Heart right ventricle (tissue), 16 donors: ENCODE data around the gene INPP5A. TPM values are rescaled to one million over a fixed set of nuclear protein-coding genes. Genes with fewer than 3 reads are reported as not detected.
A peak's percentile ranks its signal among the peaks of the same experiment; 100 is the strongest.
"Not testable (repeated sequence)": the region's sequence is repeated elsewhere in the genome, so short reads cannot be mapped to it uniquely, and the experiment has no call there.

Experiments used
- ATAC-seq, 8 donors: fragments of 200-7000 bp; cut with Tn5 transposase; one replicate each; pipeline ENCODE4 v1.9.1; 2020; ENCODE audit warnings: mild to moderate bottlenecking in 8 of 8, moderate library complexity in 8 of 8, moderate number of reproducible peaks in 1 of 8
- DNase-seq, 2 donors: peaks; one replicate each; pipeline ENCODE4 v3.0.0-alpha.2; 2020
- H3K27ac ChIP-seq, 10 donors: fragments of 200-600 bp; sonication (generic) in 2 of 10; one replicate each; pipeline versions ENCODE4 v1.5.0 to v1.8.0; 2020 to 2022; ENCODE audit warnings: mild to moderate bottlenecking in 3 of 10
- H3K27me3 ChIP-seq, 7 donors: fragments of 200-600 bp; one replicate each; pipeline ENCODE4 v1.8.0; 2021 to 2022; ENCODE audit warnings: mild to moderate bottlenecking in 2 of 7
- H3K36me3 ChIP-seq, 9 donors: fragments of 200-600 bp; sonication (generic) in 1 of 9; one replicate each; pipeline versions ENCODE4 v1.5.0 to v1.8.0; 2020 to 2022; ENCODE audit warnings: mild to moderate bottlenecking in 2 of 9
- H3K4me1 ChIP-seq, 9 donors: fragments of 200-600 bp; sonication (generic) in 1 of 9; one replicate each; pipeline versions ENCODE4 v1.5.0 to v1.8.0; 2020 to 2022; ENCODE audit warnings: mild to moderate bottlenecking in 4 of 9
- H3K4me3 ChIP-seq, 10 donors: fragments of 200-600 bp; sonication (generic) in 2 of 10; one replicate each; pipeline versions ENCODE4 v1.5.0 to v1.8.0; 2020 to 2022; ENCODE audit warnings: mild to moderate bottlenecking in 7 of 10, moderate library complexity in 2 of 10
- H3K9me3 ChIP-seq, 11 donors: fragments of 200-600 bp in 10 of 11; sonication (generic) in 2 of 11; one replicate each; pipeline versions ENCODE4 v1.5.0 to v1.8.0; 2013 to 2022; ENCODE audit warnings: mild to moderate bottlenecking in 2 of 11, control low read depth in 1 of 11, moderate library complexity in 1 of 11
- CTCF ChIP-seq, 9 donors: fragments of 200-600 bp; sonication (generic) in 2 of 9; IDR thresholded peaks; one replicate each; pipeline versions ENCODE4 v1.5.0 to v1.8.0; 2021 to 2022; ENCODE audit warnings: antibody characterized with exemption in 9 of 9, mild to moderate bottlenecking in 5 of 9, moderate library complexity in 1 of 9
- WGBS, 2 donors: extraction: QIAGEN DNeasy Blood & Tissue Kit; methylation state at CpG; one replicate each; pipeline ENCODE4 v1.1.7; 2013; ENCODE audit warnings: inconsistent platforms in 1 of 2; 5-methylcytosine and 5-hydroxymethylcytosine counted together
- intact Hi-C, 10 donors: fragments of 100-400 bp; cut with DNase I; formaldehyde crosslinking; loops; one replicate each; pipeline versions ENCODE4 v1.11.1 to v1.14.2; 2022
- polyA plus RNA-seq, 2 donors: library from polyadenylated mRNA; stranded (reverse); fragments of 200-250 nt; gene quantifications; one replicate each; pipeline ENCODE4 v1.2.3, GENCODE V29; 2013
- total RNA-seq, 10 donors: library from RNA; stranded (reverse); fragmentation: NEBNext Ultra II Directional in 3 of 10; extraction: Animal tissue kit (Norgen Biotek cat#: 25700) in 3 of 10; gene quantifications; one replicate each; pipeline versions ENCODE4 v1.2.1 to v1.2.4, GENCODE V29; 2021 to 2023
- donor health status: Arrhythmogenic right ventricular cardiomyopathy.
- donor health status: ischemic (EF 13 %, LVEDD 7.1; RV severe dilation, severe dysfunction).
- donor health status: healthy with polysubstance abuse.
- donor health status: DM: no; HTN: yes; CAD: no.
- donor health status: DM: no; HTN: no; CAD: no.
- donor health status: ischemic (EF 25% LVEDD 6.9; RV normal size, moderate dysfunction).
- donor health status: ischemic (EF 25% LVEDD 5.7; RV mildly dilated, moderate dysfunction).
- donor health status: healthy.
- donor health status: DM: yes; HTN: yes; CAD: no.
- donor health status: Ischemic cardiomyopathy.
- donor health status: ischemic (EF 35%, LVEDD 5.7; RV mildly dilated, moderate dysfunction).
- donor health status: nonischemic (EF 11% LVEDD 7.7; RV severe dilation, severe dysfunction).
- donor health status: DM: yes; HTN: yes; CAD: no.
- donor health status: PGD.
- donor health status: ischemic (EF 29% LVEDD 5.4; RV normal size, mild dysfunction).
- donor health status: nonischemic (EF 23%, LVEDD 6.1; RV moderate dilation, normal function).

INPP5A gene
- total and polyA plus RNA-seq, 12 donors, result 30.4 to 122 (median 106) TPM

GRCh38 chr10:132489704-132490534, 47.7 kb upstream of the INPP5A start:
- Histone ChIP-seq H3K4me3 (no peak overlapping the region), H3K36me3 (no peaks in the 10 kb centered on the region), H3K27ac (no peak overlapping the region), H3K4me1 (peaks cover 0 to 16% (median 0%) of the 10 kb centered on the region in 9 donors), H3K27me3 (no peaks in the 10 kb centered on the region), H3K9me3 (no peaks in the 10 kb centered on the region)
- ATAC-seq (no peak), DNase-seq (no peak)
- intact Hi-C loops, result no loop called here
- WGBS, 2 donors, result 85 to 86% methylated on average over 31 of the region's 31 CpGs
- TF ChIP-seq CTCF (IDR thresholded peaks at IDR 0.05), result no peak

- H3K27me3 ChIP-seq, DNase-seq, H3K9me3 ChIP-seq, ATAC-seq, H3K36me3 ChIP-seq, H3K27ac ChIP-seq, intact Hi-C loops, H3K4me3 ChIP-seq: not testable (repeated sequence)
- 97 to 98% methylated on average over 8 of the region's 8 CpGs for WGBS, 2 donors
- H3K4me1 ChIP-seq, result peaks cover 0 to 17% (median 0%) of the 10 kb centered on the region in 9 donors
Measured at GRCh38 chr10:132491534-132491933, 46.1 kb upstream of the INPP5A start.

- Histone ChIP-seq H3K9me3 (no peaks in the 10 kb centered on the region), H3K4me3 (no peak overlapping the region), H3K4me1 (peaks cover 0 to 21% (median 6%) of the 10 kb centered on the region in 9 donors), H3K36me3 (no peaks in the 10 kb centered on the region), H3K27ac (no peak overlapping the region), H3K27me3 (no peaks in the 10 kb centered on the region)
- ATAC-seq (peak in 6 of 8 donors; percentile 28 to 73 (median 58)), DNase-seq (no peak)
- intact Hi-C loops, result no loop called here
- no peak for TF ChIP-seq CTCF (IDR thresholded peaks at IDR 0.05)
- 71 to 76% methylated on average over 21 of the region's 21 CpGs for WGBS, 2 donors
Measured at GRCh38 chr10:132492323-132493025, 45.1 kb upstream of the INPP5A start.

- H3K4me1 ChIP-seq, result peaks cover 0 to 21% (median 6%) of the 10 kb centered on the region in 9 donors
- no peaks in the 10 kb centered on the region for H3K27me3 ChIP-seq
- TF ChIP-seq CTCF (IDR thresholded peaks at IDR 0.05), result no peak
- H3K4me3 ChIP-seq, result no peak overlapping the region
- 90 to 93% methylated on average over 8 of the region's 8 CpGs for WGBS, 2 donors
- intact Hi-C loops, result no loop called here
- H3K9me3 ChIP-seq, result no peaks in the 10 kb centered on the region
- no peaks in the 10 kb centered on the region for H3K36me3 ChIP-seq
- ATAC-seq (peak in 1 of 8 donors; percentile 22), DNase-seq (no peak)
- H3K27ac ChIP-seq, result no peak overlapping the region
Measured at GRCh38 chr10:132493246-132493755, 44.3 kb upstream of the INPP5A start.
